Colonic mucosa (tissue), 4 donors: ENCODE data around the gene CCDC77. TPM values are rescaled to one million over a fixed set of nuclear protein-coding genes. Genes with fewer than 3 reads are reported as not detected.

Experiments used
- DNase-seq: peaks from one replicate; pipeline ENCODE4 v3.0.0-alpha.2; 2020
- H3K27ac ChIP-seq: fragments of 200-600 bp; one replicate; pipeline ENCODE4 v1.8.0; 2021
- H3K27me3 ChIP-seq: fragments of 200-600 bp; one replicate; pipeline ENCODE4 v1.8.0; 2021
- H3K36me3 ChIP-seq: fragments of 200-600 bp; one replicate; pipeline ENCODE4 v1.8.0; 2021
- H3K4me1 ChIP-seq: fragments of 200-600 bp; one replicate; pipeline ENCODE4 v1.8.0; 2021; ENCODE audit warnings: mild to moderate bottlenecking
- H3K4me3 ChIP-seq: fragments of 200-600 bp; one replicate; pipeline ENCODE4 v1.8.0; 2021
- H3K9ac ChIP-seq, 2 donors: one replicate each; pipeline ENCODE4 v1.7.0; 2013; ENCODE audit warnings: control low read depth in 2 of 2, low read depth in 2 of 2, low read length in 2 of 2
- H3K9me3 ChIP-seq: fragments of 200-600 bp; one replicate; pipeline ENCODE4 v1.8.0; 2021
- CTCF ChIP-seq: fragments of 200-600 bp; IDR thresholded peaks from one replicate; pipeline ENCODE4 v1.8.0; 2022; ENCODE audit warnings: antibody characterized with exemption, mild to moderate bottlenecking
- intact Hi-C: fragments of 100-400 bp; cut with DNase I; formaldehyde crosslinking; loops from one replicate; pipeline ENCODE4 v1.14.1; 2022
- total RNA-seq, 2 donors: library from RNA; stranded (reverse); fragmentation: NEBNext Ultra II Directional in 1 of 2; extraction: Animal tissue kit (Norgen Biotek cat#: 25700) in 1 of 2; gene quantifications; one replicate each; pipeline ENCODE4 v1.2.1, GENCODE V29; 2021
- donor health status: healthy.
- donor health status: DM: no; HTN: no; CAD: no.
- donor health status: DM: no; HTN: no; CAD: no.

CCDC77 gene
- total RNA-seq, 2 donors from 2014 or later: 5.1 to 12.5 TPM

- H3K9ac ChIP-seq: no peak overlapping the region
- intact Hi-C loops: no loop called here
- H3K27me3 ChIP-seq: no peaks in the 10 kb centered on the region
- no peaks in the 10 kb centered on the region for H3K4me1 ChIP-seq
- DNase-seq: no peak
- no peak overlapping the region for H3K27ac ChIP-seq
- H3K4me3 ChIP-seq: no peak overlapping the region
- no peak for TF ChIP-seq CTCF
- H3K9me3 ChIP-seq: no peaks in the 10 kb centered on the region
- H3K36me3 ChIP-seq: no peaks in the 10 kb centered on the region
Measured at GRCh38 chr12:455821-456220, 54.4 kb downstream of the CCDC77 start.

- no peak overlapping the region for H3K4me3 ChIP-seq
- DNase-seq: no peak
- H3K9ac ChIP-seq: no peak overlapping the region
- H3K27me3 ChIP-seq: peaks cover 4% of the 10 kb centered on the region
- intact Hi-C loops: no loop called here
- H3K27ac ChIP-seq: no peak overlapping the region
- H3K4me1 ChIP-seq: no peaks in the 10 kb centered on the region
- no peak for TF ChIP-seq CTCF
- H3K36me3 ChIP-seq: no peaks in the 10 kb centered on the region
- H3K9me3 ChIP-seq: no peaks in the 10 kb centered on the region
Measured at GRCh38 chr12:457676-458075, 56.2 kb downstream of the CCDC77 start.

- Histone ChIP-seq H3K36me3 (no peaks in the 10 kb centered on the region), H3K4me1 (no peaks in the 10 kb centered on the region), H3K4me3 (no peak overlapping the region), H3K27ac (peak overlapping the region; percentile 41), H3K9ac (peak overlapping the region in 1 of 2 donors; percentile 59), H3K27me3 (peaks cover 4% of the 10 kb centered on the region), H3K9me3 (no peaks in the 10 kb centered on the region)
- no peak for DNase-seq
- TF ChIP-seq CTCF: no peak
- intact Hi-C loops: no loop called here
Measured at GRCh38 chr12:459050-459429, 57.6 kb downstream of the CCDC77 start.

- Histone ChIP-seq H3K4me1 (no peaks in the 10 kb centered on the region), H3K36me3 (no peaks in the 10 kb centered on the region), H3K27me3 (peaks cover 4% of the 10 kb centered on the region), H3K27ac (peak within 1 kb of the TSS; percentile 47), H3K4me3 (peak within 1 kb of the TSS; percentile 60), H3K9ac (peak within 1 kb of the TSS; percentile 66 to 80), H3K9me3 (no peaks in the 10 kb centered on the region)
- intact Hi-C loops: loop anchor here (5.0 kb wide), 1 partner anchor 43 kb away; no protein-coding TSS in a partner anchor
- peak; percentile 67 for DNase-seq
- no peak for TF ChIP-seq CTCF
Measured at GRCh38 chr12:459430-460258, 58.2 kb downstream of the CCDC77 start, which contains the start of gene B4GALNT3. Gene B4GALNT3 (plus strand): TSS chr12:459939. CDS start chr12:460377, 438 bp downstream.

DNA sequence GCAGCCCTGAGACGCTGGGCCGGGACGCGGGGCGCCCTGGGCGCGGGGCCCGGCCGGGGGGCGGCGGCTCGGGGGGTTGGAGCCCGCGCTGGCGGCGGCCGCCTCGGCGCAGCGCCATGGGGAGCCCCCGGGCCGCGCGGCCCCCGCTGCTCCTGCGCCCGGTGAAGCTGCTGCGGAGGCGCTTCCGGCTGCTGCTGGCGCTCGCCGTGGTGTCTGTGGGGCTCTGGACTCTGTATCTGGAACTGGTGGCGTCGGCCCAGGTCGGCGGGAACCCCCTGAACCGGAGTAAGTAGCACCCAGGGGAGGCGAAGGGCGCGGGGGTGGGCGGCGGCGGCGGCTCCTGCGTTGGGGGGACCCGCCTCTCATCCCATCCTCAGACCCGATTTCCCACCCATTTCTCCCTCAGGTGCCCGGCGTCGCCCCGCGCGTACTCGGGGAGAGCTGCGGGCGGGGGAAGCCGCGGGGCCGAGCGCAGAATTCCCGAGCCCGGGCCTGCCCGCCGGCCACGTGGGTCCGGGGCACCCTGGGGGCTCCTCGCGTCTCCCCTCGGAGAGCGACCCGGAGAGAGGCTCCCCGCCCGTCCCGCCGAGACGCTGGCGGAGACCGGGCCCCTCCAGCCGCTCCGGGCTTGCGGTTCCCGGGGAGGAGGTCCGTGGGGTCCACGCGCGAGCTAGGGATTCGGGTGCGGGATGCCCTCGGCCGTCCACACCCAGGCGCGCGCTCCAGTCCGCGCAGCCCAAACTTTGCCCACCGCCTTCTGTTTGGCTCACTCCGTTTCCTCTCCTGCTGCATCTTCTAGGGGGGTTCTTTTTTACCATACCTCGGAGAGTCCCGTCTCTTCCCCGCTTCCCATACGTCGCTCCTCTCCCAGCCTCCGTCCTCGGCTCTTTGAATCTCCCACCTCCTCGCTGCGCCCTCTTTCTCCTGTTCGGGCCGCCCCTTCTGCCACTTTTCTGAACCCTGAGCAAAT is 59.1 kb downstream of the CCDC77 start:
- peaks cover 4% of the 10 kb centered on the region for H3K27me3 ChIP-seq
- peak; percentile 38 for DNase-seq
- H3K9me3 ChIP-seq: no peaks in the 10 kb centered on the region
- no peak for TF ChIP-seq CTCF
- peak overlapping the region; percentile 66 to 80 for H3K9ac ChIP-seq
- H3K36me3 ChIP-seq: no peaks in the 10 kb centered on the region
- no peaks in the 10 kb centered on the region for H3K4me1 ChIP-seq
- intact Hi-C loops: loop anchor here (5.0 kb wide), 1 partner anchor 42 kb away; no protein-coding TSS in a partner anchor
- H3K4me3 ChIP-seq: peak overlapping the region; percentile 60
- peak overlapping the region; percentile 47 for H3K27ac ChIP-seq
